Camera-type eye (tissue), 1 donor: ENCODE measurements around the gene ESCO1. TPM values are rescaled to one million over a fixed set of nuclear protein-coding genes. Genes with fewer than 3 reads are reported as not detected.

Experiments used
- total RNA-seq: library from RNA; depleted of rRNA; stranded (reverse); fragments of >200 nt; gene quantifications from one replicate; pipeline ENCODE4 v1.2.3, GENCODE V29; 2014

Gene ESCO1
- total RNA-seq: 33.4 TPM

GRCh38 chr18:21600526-21601410 lies at the start of gene ESCO1:
TSS of gene ESCO1 (minus strand) at chr18:21600704. CDS start at chr18:21574843, 25,861 bp downstream.

GRCh38 chr18:21612125-21613039 lies 11.9 kb upstream of the ESCO1 start, which contains the start of gene SNRPD1:
TSS of gene SNRPD1 (plus strand) at chr18:21612314. CDS start at chr18:21612430, 116 bp downstream.

Other genes starting within 250 kb of the ESCO1 start
- 13.8 TPM for gene SNRPD1, start 11.6 kb upstream of the ESCO1 start, total RNA-seq
- 11.8 TPM for gene ABHD3, start 104.1 kb upstream of the ESCO1 start, total RNA-seq
- gene MIB1, start 140.1 kb upstream of the ESCO1 start, total RNA-seq: 120 TPM